GM10266 (cell line): ENCODE data around the gene BCAS1.

Experiments
- DNase-seq: peaks from one replicate; pipeline ENCODE4 v3.0.0; 2012; ENCODE audit errors: extremely low spot score
- TF ChIP-seq, protein P1 (sequence below): IDR thresholded peaks from 2 replicates; pipeline ENCODE4 v1.5.1; 2012; ENCODE audit warnings: mild to moderate bottlenecking, low read depth; ENCODE audit not compliant: control insufficient read depth, insufficient read depth; ENCODE audit errors: missing control alignments

Gene BCAS1

DNA sequence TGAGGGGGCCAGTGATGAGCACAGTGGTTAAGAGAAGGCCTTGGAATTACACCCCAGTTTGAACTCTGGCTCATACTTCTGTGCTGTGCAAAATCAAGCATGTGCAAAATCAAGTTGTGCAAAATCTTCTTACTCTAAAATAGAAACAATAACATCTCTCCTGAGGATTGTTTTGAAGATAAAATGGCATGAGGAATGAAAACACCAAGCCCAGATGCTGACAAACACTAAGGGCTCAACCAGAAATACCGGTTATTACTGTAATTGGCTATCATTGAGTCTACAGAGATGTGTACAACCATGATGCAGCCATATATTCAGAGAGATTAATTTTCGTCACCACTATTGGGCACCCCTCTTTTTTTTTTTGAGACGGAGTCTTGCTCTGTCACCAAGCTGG lies 5.9 kb upstream of the BCAS1 start:
- TF ChIP-seq, protein P1, sequence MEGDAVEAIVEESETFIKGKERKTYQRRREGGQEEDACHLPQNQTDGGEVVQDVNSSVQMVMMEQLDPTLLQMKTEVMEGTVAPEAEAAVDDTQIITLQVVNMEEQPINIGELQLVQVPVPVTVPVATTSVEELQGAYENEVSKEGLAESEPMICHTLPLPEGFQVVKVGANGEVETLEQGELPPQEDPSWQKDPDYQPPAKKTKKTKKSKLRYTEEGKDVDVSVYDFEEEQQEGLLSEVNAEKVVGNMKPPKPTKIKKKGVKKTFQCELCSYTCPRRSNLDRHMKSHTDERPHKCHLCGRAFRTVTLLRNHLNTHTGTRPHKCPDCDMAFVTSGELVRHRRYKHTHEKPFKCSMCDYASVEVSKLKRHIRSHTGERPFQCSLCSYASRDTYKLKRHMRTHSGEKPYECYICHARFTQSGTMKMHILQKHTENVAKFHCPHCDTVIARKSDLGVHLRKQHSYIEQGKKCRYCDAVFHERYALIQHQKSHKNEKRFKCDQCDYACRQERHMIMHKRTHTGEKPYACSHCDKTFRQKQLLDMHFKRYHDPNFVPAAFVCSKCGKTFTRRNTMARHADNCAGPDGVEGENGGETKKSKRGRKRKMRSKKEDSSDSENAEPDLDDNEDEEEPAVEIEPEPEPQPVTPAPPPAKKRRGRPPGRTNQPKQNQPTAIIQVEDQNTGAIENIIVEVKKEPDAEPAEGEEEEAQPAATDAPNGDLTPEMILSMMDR, result no peak
- no peak for DNase-seq

DNA sequence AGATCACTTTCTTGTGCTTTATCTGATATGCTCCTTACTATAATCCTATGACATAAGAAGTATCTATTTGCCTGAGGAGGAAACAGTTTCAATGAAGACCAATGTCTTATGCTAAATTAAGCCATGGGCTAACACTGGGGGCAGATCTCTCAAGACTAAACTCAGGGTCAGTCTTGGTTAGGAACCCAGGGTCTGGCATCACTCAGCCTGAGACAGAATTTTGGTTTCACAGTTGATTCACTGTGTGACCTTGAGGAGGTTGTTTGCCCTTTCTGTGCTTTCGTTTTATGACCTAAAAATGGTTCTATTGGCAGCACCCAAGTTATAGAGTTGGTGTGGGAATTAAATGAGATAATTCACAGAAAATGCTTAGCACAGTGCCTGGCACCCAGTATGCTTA lies 4.9 kb upstream of the BCAS1 start:
- DNase-seq, result no peak
- TF ChIP-seq, protein P1, result no peak

DNA sequence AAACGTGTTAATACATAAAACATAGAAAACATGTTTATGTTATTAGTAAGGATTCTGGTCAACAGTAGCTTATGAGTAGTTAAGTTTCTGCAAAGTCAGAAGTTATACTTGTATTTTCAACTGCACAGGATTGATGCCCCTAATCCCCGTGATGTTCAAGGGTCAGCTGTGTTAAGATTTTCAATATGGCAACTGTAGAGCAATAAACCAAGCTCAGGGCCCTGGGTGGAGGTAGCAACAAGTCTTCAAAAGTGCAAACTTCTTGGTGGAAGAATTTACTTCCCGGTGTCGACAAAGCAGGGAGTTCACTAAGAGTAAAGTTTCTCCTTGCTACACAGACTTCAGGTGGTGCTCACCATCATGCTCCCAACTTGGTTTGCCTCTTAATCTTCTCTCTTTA lies 4.1 kb upstream of the BCAS1 start:
- DNase-seq, result no peak
- TF ChIP-seq, protein P1, result no peak

DNA sequence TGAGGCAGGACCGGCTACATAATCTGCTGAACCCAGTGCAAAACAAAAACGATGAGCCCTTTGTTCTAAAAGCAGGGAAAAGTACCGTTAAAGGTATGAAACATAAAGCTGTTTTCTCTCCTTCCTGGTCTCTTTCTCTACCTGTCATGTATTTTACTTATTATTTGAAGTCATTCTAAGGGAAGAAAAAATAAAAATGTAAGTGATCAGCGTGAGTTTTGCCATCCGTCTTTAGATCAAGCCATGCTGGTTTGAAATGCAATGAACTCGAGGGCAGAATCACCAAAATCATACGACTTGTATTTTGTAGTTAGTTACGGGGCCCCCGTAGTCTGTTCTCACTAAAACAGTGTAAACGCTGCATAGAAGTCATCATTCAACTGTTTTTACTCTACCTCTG lies 2.9 kb upstream of the BCAS1 start:
- no peak for DNase-seq
- TF ChIP-seq, protein P1, result no peak

DNA sequence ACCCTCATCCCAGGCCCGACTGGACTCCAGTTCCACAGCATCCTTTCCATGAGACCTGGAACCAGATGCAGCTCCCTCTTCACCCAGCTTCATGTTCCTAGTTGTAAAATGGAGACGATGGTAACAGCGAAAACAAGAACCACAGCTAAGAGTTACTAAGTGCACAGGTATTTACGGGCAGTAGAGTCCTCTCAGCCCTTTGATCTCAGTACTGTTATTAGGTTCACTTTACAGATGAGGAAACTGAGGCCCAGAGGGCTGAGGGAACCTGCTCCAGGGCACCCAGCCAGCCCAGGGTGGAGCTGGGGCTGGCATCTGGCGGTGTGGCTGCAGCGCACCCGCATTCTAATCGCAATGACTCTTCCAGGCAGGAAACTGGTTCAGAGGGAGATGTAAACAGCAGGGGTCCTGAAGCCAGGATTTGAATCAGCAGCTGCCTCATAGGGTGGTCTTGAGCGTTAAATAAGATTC lies 858 bp downstream of the BCAS1 start:
- TF ChIP-seq, protein P1, result no peak
- no peak for DNase-seq

DNA sequence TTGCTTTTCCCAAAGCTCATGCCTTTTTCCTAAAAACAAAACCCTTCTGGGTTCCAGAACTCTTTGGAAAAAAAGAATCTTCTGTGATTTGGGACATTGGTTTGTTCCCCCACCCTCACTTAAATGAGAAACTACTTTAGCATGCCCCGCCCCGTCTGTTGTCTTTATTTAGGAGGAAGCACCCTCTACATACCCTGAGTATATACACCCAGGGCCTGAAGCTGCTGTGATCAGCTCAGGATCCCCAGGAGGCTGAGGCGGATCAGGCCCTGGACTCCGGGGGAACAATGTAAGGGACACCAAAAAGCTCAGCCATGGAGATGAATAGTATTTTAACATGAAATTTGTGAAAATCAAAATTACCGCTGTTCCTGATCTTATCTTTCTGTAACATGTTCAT lies 1.4 kb downstream of the BCAS1 start:
- TF ChIP-seq, protein P1, result no peak
- DNase-seq, result no peak

DNA sequence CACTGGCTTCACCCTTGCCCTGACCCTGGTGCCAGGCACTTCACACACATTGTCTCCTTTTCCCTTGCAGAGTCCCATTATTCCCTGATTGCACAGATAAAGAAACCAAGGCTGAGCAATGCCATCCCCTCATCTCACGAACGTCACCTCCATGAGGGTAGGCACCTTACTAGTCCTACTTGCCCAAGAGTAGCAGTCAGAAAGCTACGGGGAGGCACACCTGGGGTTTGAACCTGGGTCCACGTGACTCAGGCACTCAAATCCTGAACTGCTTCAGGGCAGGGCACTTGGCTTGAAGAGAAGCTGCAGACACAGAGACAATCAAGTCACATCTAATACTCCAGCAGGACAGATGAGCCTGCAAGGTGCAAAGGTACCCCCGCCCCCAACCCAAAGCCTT lies 1.9 kb downstream of the BCAS1 start:
- TF ChIP-seq, protein P1, result no peak

More for the DNA sequence above, 1.9 kb downstream of the BCAS1 start:
- DNase-seq, result no peak
